ENCODE data around the gene CDKN2AIPNL. TPM values are rescaled to one million over a fixed set of nuclear protein-coding genes. Genes with fewer than 3 reads are reported as not detected.

The CDKN2AIPNL gene
- total and polyA plus RNA-seq, 11 donors, result 26.6 to 87.5 (median 32.4) TPM

DNA sequence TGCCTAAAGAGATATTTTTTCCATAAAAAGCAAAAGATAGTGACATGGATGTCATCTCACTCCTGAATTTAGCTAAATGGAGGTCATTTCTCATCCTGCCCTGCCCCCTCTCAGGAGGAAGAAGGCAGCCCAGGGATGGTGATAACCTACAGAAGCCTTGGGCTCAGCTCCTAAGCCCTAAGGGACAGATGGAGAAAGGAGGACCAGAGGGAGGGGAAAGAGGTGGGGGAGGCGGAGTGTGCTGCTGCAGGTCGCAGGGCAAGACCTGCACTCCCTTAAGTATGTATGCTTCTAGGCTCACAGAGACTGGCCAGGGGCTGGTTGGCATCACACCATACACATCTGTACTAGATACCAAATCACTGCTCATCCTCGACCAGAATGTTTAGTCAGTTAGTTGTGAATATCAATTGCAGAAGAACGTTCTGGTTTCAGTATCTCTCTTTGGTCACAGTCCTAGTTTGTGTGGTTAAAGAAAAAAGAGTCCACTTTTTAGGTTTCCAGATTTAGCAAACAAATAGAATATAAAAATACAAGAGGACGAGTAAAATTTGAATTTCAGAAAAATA is 18.4 kb upstream of the CDKN2AIPNL start:
- Histone ChIP-seq H3K27me3 (no peaks in the 10 kb centered on the region), H3K36me3 (no peaks in the 10 kb centered on the region), H3K9me3 (no peaks in the 10 kb centered on the region), H3K4me3 (no peak overlapping the region), H3K27ac (no peak overlapping the region), H3K4me1 (no peaks in the 10 kb centered on the region)
- intact Hi-C loops (cut with DNase I), result loop anchor here in 1 of 10 donors (10.0 kb wide), 1 partner anchor 135 kb away; no protein-coding TSS in a partner anchor
- TF ChIP-seq, protein P1, sequence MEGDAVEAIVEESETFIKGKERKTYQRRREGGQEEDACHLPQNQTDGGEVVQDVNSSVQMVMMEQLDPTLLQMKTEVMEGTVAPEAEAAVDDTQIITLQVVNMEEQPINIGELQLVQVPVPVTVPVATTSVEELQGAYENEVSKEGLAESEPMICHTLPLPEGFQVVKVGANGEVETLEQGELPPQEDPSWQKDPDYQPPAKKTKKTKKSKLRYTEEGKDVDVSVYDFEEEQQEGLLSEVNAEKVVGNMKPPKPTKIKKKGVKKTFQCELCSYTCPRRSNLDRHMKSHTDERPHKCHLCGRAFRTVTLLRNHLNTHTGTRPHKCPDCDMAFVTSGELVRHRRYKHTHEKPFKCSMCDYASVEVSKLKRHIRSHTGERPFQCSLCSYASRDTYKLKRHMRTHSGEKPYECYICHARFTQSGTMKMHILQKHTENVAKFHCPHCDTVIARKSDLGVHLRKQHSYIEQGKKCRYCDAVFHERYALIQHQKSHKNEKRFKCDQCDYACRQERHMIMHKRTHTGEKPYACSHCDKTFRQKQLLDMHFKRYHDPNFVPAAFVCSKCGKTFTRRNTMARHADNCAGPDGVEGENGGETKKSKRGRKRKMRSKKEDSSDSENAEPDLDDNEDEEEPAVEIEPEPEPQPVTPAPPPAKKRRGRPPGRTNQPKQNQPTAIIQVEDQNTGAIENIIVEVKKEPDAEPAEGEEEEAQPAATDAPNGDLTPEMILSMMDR (IDR thresholded peaks at IDR 0.05), result no peak
- no peak for TF ChIP-seq POLR2A (IDR thresholded peaks at IDR 0.05)
- ATAC-seq (no peak), DNase-seq (no peak)
- WGBS, 4 donors, result 61 to 69% (median 61%) methylated on average over 5 of the region's 5 CpGs

DNA sequence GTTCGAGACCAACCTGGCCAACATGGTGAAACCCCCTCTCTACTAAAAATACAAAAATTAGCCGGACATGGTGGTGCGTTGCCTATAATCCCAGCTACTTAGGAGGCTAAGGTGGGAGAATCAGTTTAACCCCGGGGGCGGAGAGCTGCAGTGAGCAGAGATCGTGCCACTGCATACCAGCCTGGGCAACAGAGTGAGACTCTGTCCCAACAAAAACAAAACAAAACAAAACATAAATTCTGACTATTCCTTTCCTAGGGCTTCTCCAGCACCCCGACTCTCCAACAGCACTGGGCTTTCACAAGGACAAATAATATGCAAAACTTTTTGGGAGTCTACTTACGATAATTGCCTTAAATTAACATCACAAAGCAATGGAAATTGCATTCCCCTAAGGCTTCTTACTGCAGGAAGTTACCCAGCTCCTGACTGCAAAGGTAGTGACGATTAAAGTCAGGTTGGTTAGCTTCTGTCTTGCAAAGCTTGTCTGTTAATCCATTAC is 15.9 kb upstream of the CDKN2AIPNL start:
- intact Hi-C loops (cut with DNase I), result no loop called here
- 56 to 63% (median 60%) methylated on average over 9 of the region's 9 CpGs for WGBS, 4 donors
- no peak overlapping the region for H3K27ac ChIP-seq
- H3K27me3 ChIP-seq, result no peaks in the 10 kb centered on the region
- H3K9me3 ChIP-seq, result no peaks in the 10 kb centered on the region
- H3K4me1 ChIP-seq, result no peaks in the 10 kb centered on the region
- no peaks in the 10 kb centered on the region for H3K36me3 ChIP-seq
- TF ChIP-seq POLR2A (IDR thresholded peaks at IDR 0.05), result no peak
- TF ChIP-seq, protein P1 (IDR thresholded peaks at IDR 0.05), result no peak
- no peak for DNase-seq
- ATAC-seq, result no peak
- no peak overlapping the region for H3K4me3 ChIP-seq

DNA sequence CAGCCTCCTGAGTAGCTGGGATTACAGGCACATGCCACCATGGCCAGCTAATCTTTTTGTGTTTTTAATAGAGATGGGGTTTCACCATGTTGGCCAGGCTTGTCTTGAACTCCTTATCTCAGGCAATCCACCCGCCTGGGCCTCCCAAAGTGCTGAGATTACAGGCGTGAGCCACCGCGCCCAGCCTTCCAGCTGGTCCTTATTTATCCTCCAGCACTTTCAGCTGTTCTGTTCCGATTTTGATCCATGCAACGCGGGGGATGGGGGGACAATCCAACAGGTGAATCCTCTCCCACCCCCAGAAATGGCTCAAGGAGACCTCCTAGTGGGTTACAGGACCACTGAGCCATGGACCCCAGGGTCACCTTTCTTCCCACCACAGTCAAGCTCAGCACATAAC is 14.7 kb upstream of the CDKN2AIPNL start:
- intact Hi-C loops (cut with DNase I), result no loop called here
- H3K27ac ChIP-seq, result no peak overlapping the region
- H3K36me3 ChIP-seq, result no peaks in the 10 kb centered on the region

DNA sequence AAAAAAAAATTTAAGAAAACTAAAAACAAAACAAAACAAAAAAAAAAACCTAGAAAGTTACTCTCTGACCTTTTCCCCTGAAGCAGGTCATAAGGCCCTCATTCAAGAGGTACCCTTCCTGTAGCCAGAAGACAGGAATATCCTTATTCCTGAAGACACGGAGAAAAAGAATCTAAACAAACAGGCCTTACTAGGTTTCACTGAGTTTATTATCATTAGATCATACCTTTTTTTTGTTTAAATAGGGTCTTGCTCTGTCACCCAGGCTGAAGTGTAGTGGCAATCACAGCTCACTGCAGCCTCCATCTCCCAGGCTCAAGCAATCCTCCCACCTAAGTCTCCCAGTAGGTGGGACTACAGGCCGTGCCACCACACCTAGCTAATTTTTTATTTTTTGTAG is 11.7 kb upstream of the CDKN2AIPNL start:
- Histone ChIP-seq H3K4me1 (no peaks in the 10 kb centered on the region), H3K27ac (no peak overlapping the region), H3K36me3 (no peaks in the 10 kb centered on the region), H3K9me3 (peaks cover 0 to 10% (median 0%) of the 10 kb centered on the region in 12 donors), H3K27me3 (no peaks in the 10 kb centered on the region), H3K4me3 (no peak overlapping the region)
- TF ChIP-seq POLR2A (IDR thresholded peaks at IDR 0.05), result no peak
- TF ChIP-seq, protein P1 (IDR thresholded peaks at IDR 0.05), result no peak
- intact Hi-C loops (cut with DNase I), result no loop called here
- ATAC-seq (no peak), DNase-seq (no peak)
- WGBS, 4 donors, result 82 to 86% (median 83%) methylated on average over 2 of the region's 2 CpGs

More for the DNA sequence above, 14.7 kb upstream of the CDKN2AIPNL start:
- no peaks in the 10 kb centered on the region for H3K27me3 ChIP-seq
- no peak overlapping the region for H3K4me3 ChIP-seq
- ATAC-seq, result no peak
- no peaks in the 10 kb centered on the region for H3K4me1 ChIP-seq
- TF ChIP-seq POLR2A (IDR thresholded peaks at IDR 0.05), result no peak
- TF ChIP-seq, protein P1 (IDR thresholded peaks at IDR 0.05), result no peak
- DNase-seq, result no peak
- WGBS, 4 donors, result 76 to 90% (median 82%) methylated on average over 7 of the region's 7 CpGs
- no peaks in the 10 kb centered on the region for H3K9me3 ChIP-seq
